GM19193 (cell line): ENCODE results near the gene ZDHHC21.

ENCODE experiments used
- POLR2A ChIP-seq: IDR thresholded peaks from 4 replicates; pipeline ENCODE4 v1.6.1; 2011; ENCODE audit not compliant: insufficient read depth, insufficient read length; ENCODE audit errors: extremely low read depth

Gene ZDHHC21

GRCh38 chr9:14693251-14693861 is at the start of gene ZDHHC21:
TSS of gene ZDHHC21 (minus strand) at chr9:14693432. CDS start at chr9:14674340, 19,092 bp downstream.
- peak; percentile 82 for TF ChIP-seq POLR2A

GRCh38 chr9:14741369-14741768 is 48.1 kb upstream of the ZDHHC21 start:
- no peak for TF ChIP-seq POLR2A

DNA sequence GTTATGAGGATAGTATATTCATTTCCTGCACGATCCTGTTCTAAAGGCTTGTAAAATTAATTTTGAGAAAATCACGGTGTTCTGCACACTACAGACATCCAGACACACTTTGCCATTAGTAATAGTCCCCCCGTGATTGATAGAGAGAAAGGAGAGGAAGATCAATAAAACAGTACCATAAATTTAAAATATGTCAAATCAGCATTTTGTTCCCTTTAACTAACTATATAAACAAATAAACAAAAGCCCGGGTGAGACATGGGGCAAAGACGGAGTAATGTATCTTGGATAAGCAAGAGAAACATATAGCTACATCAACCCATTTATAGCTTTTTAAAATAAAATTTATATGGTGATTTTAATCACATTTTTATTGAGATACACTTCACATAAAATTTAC is 39.9 kb upstream of the ZDHHC21 start:
- no peak for TF ChIP-seq POLR2A

DNA sequence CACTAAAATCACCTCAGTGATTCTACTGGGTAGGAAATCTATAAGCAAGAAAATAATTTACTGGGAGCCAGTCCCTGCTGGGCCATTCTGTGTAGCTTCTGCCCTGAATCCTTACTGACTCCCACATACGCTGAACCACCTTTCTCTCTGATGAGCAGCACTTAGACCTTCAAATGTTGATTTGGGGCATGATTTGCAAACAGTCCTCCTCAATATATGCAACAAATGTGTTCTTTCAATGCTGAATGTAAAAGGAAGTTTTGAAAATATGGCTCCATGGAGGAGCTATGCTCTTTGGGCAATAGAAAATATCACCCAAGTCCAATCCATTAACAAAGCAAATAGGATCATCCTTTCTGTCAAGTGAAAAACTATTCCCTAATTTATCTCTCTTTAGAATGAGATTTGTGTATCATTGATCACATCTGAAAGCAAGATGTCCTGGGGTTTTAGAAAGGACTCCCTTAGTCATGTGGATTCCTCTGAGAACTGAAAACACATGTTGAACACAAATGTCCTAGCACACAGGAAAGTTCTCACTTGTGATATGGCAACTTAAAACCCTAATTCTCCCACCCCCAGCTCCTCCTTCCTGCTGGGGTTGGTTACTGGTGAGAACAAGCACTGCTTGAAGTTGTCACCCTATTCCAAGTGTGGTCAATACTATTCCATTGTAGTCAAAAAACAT is 38.2 kb upstream of the ZDHHC21 start:
- TF ChIP-seq POLR2A = no peak

DNA sequence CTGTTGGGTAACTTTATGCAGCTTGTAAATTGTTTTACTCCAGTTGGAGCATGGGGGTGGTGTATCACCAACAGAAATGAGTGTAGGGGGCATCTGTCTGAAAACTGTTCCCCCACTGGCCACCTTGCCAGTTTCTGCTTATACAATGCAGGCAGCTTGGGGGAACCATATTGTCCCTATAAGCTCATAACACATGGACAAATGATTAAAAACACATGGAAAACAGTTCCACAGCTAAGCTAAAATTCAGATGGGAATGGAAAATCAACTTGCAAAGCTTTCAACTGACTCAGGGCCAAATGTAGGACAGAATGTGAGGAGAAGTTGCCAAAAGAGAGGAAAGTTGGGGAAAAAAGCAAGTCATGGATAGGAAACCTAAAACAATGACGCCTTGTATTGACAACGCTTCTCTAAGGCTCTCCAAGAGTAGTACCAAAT is 37.2 kb upstream of the ZDHHC21 start:
- TF ChIP-seq POLR2A = no peak

GRCh38 chr9:14723301-14723700 is 30.1 kb upstream of the ZDHHC21 start:
- no peak for TF ChIP-seq POLR2A

DNA sequence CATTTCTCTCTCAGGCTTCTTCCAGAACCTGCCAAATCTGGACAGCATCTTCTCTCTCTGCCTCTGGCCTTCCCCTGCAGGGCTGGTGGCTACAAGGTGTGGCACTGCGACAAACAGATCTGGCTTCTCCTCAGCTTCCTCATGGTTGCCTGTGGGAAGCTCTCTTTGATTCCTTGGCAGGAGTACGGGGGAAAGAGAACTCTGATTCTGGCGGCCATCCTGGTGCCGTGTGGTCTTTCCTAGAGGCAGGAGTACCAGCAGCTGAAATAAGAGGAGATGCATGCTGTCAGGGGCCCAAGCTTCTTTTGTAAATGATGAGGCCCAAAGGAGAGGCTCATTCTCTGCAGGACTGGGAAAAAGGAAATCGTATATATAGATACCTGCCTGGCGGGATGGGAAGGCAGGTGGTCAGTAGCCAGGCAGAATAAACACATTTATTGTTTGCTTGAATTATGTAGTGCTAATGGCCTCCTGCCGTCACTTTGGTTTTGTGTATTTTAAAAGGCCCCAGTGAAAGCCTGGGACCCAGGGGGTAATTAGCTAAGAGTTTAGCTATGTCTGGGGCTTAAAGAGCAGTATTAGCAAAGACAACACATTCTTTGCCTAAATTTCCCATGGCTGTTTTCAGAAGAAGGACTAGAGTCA is 29.3 kb upstream of the ZDHHC21 start, which contains the start of gene CER1:
Gene CER1 (minus strand): TSS at position 343 of the 645 bp plus-strand sequence. CDS start 61 bp downstream, at position 282.
- TF ChIP-seq POLR2A = no peak

- no peak for TF ChIP-seq POLR2A
Measured at GRCh38 chr9:14719231-14719923, 26.1 kb upstream of the ZDHHC21 start.

DNA sequence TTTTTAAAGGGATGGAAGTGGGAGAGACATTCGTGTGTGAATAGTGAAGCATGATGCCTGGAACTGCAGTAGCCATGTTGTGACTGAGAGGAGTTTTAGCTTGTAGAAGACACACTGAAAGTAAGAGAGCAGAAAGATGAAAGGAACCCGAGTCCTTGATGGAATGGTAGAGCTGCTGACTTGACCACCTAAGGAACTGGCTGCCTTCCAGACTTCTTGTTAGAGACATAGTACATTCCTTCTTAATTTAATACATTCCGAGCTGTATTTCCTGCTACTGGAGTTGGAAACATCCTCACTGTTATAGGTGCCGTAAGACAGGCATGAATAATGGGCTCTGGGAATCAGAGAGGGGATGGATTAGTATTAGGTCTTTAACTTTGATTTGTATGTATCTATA is 21.9 kb upstream of the ZDHHC21 start:
- no peak for TF ChIP-seq POLR2A

DNA sequence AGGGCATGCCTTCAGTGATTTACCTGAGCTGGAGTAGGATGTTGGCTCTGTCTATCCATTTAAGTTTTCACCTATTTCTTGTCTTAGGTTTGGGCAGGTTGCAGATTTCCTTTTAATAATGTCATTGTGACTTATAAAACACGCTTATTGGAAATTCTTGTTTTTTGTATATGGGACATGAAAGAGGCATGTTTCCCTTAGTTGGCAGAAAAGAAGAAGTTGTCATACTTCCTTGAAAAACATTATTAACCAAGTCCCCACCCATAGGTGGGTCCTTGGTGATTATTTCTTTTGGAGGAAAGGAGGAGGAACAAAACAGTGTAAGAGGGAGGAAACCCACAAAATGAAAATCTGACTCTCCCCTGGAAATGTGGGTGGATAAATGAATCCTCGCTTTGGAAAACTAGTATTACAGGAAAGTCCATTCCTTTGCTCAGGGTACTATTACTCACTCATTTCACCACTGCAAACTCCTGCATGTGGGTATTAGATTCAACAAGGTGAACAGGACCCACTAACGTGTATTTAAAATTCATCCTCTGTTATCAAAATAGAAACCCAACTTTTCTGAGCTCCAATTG is 20.0 kb upstream of the ZDHHC21 start:
- no peak for TF ChIP-seq POLR2A

- no peak for TF ChIP-seq POLR2A
Measured at GRCh38 chr9:14710804-14711203, 17.6 kb upstream of the ZDHHC21 start.

GRCh38 chr9:14706530-14707140 is 13.4 kb upstream of the ZDHHC21 start:
- TF ChIP-seq POLR2A = no peak

DNA sequence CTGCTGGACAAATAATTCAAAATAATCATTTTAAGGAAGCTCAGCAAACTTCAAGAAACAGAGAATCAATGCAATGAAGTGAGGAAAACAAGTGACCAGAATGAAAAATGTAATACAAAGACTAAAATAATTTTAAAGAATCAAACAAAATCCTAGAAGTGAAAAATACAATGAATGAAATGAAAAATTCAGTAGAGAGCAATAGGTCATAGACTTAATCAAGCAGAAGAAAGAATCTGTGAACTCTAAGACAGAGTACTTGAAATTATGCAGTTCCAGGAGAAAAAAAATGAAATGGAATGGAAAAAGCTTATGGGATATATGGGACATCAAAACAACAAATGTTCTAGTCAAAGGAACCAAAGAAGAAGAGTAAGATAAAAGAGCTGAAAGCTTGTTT is 11.8 kb upstream of the ZDHHC21 start:
- no peak for TF ChIP-seq POLR2A

GRCh38 chr9:14704281-14704680 is 11.0 kb upstream of the ZDHHC21 start:
- no peak for TF ChIP-seq POLR2A
